GM18526 (cell line): Measurements from ENCODE around the gene PLBD2.

Source experiments
- POLR2A ChIP-seq: IDR thresholded peaks from 3 replicates; pipeline ENCODE4 v1.6.1; 2011; ENCODE audit not compliant: insufficient read length; ENCODE audit errors: extremely low read depth

PLBD2 gene

GRCh38 chr12:113358381-113359132, at the start of gene PLBD2:
PLBD2 (plus strand) TSS chr12:113358587; CDS start chr12:113358601, 14 bp downstream.
- peak; percentile 57 for TF ChIP-seq POLR2A

GRCh38 chr12:113310489-113310888, 47.9 kb upstream of the PLBD2 start:
- no peak for TF ChIP-seq POLR2A

GRCh38 chr12:113314121-113314529, 44.3 kb upstream of the PLBD2 start:
- no peak for TF ChIP-seq POLR2A

GRCh38 chr12:113315358-113315757, 43.0 kb upstream of the PLBD2 start:
- TF ChIP-seq POLR2A, result no peak

- no peak for TF ChIP-seq POLR2A
Observed at GRCh38 chr12:113316155-113316554, 42.2 kb upstream of the PLBD2 start.

- no peak for TF ChIP-seq POLR2A
Observed at GRCh38 chr12:113317122-113317521, 41.3 kb upstream of the PLBD2 start.

- no peak for TF ChIP-seq POLR2A
Observed at GRCh38 chr12:113318046-113318656, 40.2 kb upstream of the PLBD2 start.

GRCh38 chr12:113318900-113319628, 39.3 kb upstream of the PLBD2 start:
- no peak for TF ChIP-seq POLR2A

- no peak for TF ChIP-seq POLR2A
Observed at GRCh38 chr12:113320401-113320800, 38.0 kb upstream of the PLBD2 start.

GRCh38 chr12:113322343-113322742, 36.0 kb upstream of the PLBD2 start:
- TF ChIP-seq POLR2A, result no peak

GRCh38 chr12:113325916-113326315, 32.5 kb upstream of the PLBD2 start:
- no peak for TF ChIP-seq POLR2A

GRCh38 chr12:113326775-113327395, 31.5 kb upstream of the PLBD2 start:
- TF ChIP-seq POLR2A, result no peak

GRCh38 chr12:113328368-113328889, 30.0 kb upstream of the PLBD2 start:
- no peak for TF ChIP-seq POLR2A

GRCh38 chr12:113329022-113329790, 29.2 kb upstream of the PLBD2 start:
- no peak for TF ChIP-seq POLR2A
